ENCODE data around the gene GNL1. TPM values are rescaled to one million over a fixed set of nuclear protein-coding genes. Genes with fewer than 3 reads are reported as not detected.

Gene GNL1
- total RNA-seq, 3 donors from 2014 or later: 37.8 to 48.1 (median 45.9) TPM

DNA sequence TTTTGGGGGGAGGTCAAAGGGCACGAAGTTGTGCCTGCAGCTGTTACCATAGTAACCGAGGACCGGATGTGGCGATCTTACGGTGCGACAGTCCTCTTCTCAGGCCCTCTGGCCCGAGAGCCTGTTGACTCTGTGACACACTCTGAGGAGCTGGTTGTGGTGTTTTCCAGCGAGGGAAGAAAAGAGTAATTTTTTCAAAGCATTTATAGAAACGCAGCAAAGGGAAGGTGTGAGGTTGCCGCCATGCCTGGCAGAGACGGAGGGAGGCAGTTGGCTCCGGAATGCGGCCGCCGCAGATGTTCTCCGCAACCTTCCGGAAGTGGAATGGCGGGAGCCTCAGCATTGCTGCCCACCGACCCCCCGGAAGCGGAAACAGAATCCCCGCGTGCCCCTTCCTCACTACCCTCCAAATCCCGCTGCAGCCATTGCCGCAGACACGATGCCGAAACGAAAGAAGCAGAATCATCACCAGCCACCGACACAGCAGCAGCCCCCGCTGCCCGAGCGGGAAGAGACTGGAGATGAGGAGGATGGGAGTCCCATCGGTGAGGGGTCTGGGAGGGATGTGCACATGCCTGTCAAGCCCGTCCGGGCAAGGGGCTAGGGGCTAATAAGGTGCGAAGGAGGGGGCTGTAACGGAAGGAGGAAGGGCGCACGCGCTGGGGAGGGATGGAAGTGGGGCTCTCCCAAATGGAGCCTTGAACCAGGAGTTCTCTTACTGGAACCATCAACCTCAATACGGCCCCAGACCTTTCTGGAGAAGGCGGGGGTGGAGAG is 805 bp upstream of the GNL1 start, which contains the start of gene PRR3:
Gene PRR3 (plus strand): TSS at position 390 of the 777 bp plus-strand sequence. CDS start 50 bp downstream, at position 440.
- H3K4me3 ChIP-seq: peak within 1 kb of the TSS; percentile 80
- peaks cover 9% of the 10 kb centered on the region for H3K4me1 ChIP-seq (ENCODE audit: low read depth)
- DNase-seq (peak; percentile 82 to 92 (median 92)), ATAC-seq (peak; percentile 85)
- H3K9me3 ChIP-seq: no peaks in the 10 kb centered on the region
- TF ChIP-seq, protein P1, sequence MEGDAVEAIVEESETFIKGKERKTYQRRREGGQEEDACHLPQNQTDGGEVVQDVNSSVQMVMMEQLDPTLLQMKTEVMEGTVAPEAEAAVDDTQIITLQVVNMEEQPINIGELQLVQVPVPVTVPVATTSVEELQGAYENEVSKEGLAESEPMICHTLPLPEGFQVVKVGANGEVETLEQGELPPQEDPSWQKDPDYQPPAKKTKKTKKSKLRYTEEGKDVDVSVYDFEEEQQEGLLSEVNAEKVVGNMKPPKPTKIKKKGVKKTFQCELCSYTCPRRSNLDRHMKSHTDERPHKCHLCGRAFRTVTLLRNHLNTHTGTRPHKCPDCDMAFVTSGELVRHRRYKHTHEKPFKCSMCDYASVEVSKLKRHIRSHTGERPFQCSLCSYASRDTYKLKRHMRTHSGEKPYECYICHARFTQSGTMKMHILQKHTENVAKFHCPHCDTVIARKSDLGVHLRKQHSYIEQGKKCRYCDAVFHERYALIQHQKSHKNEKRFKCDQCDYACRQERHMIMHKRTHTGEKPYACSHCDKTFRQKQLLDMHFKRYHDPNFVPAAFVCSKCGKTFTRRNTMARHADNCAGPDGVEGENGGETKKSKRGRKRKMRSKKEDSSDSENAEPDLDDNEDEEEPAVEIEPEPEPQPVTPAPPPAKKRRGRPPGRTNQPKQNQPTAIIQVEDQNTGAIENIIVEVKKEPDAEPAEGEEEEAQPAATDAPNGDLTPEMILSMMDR (IDR thresholded peaks at IDR 0.05): no peak
- H3K36me3 ChIP-seq (ENCODE audit: low read depth): no peaks in the 10 kb centered on the region
- intact Hi-C loops (cut with DNase I, micrococcal nuclease): no loop called here

DNA sequence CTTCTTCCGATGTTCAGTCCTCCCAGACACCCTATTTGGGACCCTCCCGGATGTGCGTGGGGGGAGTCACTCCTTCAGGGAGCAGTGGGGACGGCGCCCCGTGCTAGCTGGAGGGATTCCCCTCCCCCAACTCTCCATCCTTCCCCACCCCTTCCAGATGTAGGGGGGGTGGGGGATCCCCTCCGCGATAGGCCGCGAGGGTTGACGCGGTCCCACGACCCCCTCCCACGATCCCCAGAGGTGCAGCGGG is 548 bp downstream of the GNL1 start:
- no peaks in the 10 kb centered on the region for H3K9me3 ChIP-seq
- TF ChIP-seq, protein P1 (IDR thresholded peaks at IDR 0.05): no peak
- peak overlapping the region; percentile 80 for H3K4me3 ChIP-seq
- ATAC-seq (no peak), DNase-seq (no peak)
- H3K36me3 ChIP-seq (ENCODE audit: low read depth): no peaks in the 10 kb centered on the region
- H3K4me1 ChIP-seq (ENCODE audit: low read depth): peaks cover 9% of the 10 kb centered on the region
- intact Hi-C loops (cut with DNase I, micrococcal nuclease): no loop called here

DNA sequence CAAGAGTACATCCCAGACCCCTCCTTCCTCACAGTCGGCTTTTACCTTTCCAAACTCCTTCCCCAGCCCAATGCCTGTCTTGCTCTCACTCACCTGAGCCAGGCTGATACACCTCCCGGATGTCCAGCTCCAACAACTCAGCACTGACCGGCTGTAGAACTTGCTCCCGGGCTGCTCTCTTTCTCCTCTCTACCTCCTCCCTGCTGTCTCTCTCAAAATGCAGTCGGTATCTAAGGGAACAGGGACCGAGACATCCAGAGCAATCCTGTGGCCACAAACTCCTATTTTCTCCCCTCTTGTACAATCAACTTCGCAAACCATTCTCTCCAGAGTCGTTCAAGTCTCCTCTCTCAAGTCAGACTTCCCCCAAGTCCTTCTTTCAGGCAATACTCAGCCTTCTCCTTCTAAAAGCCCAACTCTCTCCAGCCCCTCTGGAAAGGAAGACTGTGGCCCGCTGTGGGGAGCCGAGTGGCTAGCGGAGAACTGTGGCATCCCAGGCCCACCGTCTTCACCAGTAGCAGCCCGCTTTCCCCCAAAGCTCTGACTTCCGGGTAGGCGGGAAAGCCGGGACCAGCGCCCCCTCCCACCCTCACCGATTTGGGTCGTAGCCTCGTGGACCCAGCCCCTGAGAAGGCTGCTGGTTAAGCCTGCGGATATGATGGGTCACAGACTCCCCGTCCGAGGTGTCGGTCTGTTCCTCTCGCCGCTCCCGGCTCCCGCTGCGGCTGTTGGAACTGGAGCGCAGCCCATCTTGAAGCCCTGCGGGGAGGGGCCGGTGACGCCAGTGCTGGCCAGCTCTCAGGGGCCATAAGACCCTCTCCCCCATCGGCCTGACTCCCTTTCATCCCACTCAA is 1.1 kb downstream of the GNL1 start:
- ATAC-seq (peak; percentile 2), DNase-seq (peak in 2 of 3 donors; percentile 47 to 76)
- intact Hi-C loops (cut with DNase I, micrococcal nuclease): no loop called here
- no peaks in the 10 kb centered on the region for H3K36me3 ChIP-seq (ENCODE audit: low read depth)
- peak overlapping the region; percentile 80 for H3K4me3 ChIP-seq
- H3K9me3 ChIP-seq: no peaks in the 10 kb centered on the region
- TF ChIP-seq, protein P1 (IDR thresholded peaks at IDR 0.05): no peak
- peaks cover 9% of the 10 kb centered on the region for H3K4me1 ChIP-seq (ENCODE audit: low read depth)

DNA sequence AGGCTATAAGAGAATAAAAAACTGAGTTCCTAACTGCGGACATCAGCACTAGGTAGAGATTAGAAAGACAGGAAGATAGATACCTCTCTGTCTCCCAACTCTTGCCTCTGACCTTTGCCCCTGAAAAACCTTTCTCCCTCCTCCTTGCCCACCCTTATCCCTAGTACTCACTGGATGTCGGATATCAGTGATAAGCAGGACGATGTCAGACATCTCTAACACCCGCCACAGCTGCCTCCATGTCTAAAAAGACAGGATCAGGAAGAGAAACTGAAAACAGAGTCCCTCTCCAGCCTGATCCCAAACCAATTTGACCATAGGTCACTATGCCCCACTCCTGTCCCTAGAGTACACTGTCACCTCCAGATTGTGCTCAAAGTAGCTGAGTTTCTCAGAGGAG is 1.9 kb downstream of the GNL1 start:
- H3K36me3 ChIP-seq (ENCODE audit: low read depth): no peaks in the 10 kb centered on the region
- H3K4me1 ChIP-seq (ENCODE audit: low read depth): peaks cover 9% of the 10 kb centered on the region
- no peaks in the 10 kb centered on the region for H3K9me3 ChIP-seq
- no peak for DNase-seq
- no peak for ATAC-seq
- H3K4me3 ChIP-seq: no peak overlapping the region
- TF ChIP-seq, protein P1 (IDR thresholded peaks at IDR 0.05): no peak
- intact Hi-C loops (cut with DNase I, micrococcal nuclease): no loop called here

DNA sequence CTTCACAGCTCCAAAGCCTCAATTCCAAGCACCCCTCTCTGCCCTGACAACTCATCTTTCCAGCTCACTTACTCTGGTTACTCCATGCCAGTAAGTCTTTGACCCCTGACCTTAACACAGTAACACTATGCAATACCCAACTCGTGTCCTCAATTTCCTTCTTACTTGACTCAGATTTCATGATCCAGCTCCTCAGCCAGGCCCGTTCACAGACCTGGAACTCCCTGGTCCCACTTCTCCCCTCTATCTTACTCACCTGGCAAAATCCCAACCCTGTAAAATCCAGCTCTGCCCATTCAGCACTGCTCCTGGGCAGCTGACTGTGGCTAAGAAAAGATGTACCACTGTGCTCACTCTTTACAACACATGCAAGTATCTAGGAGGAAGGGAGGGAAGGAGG is 7.9 kb downstream of the GNL1 start:
- TF ChIP-seq, protein P1 (IDR thresholded peaks at IDR 0.05): no peak
- Histone ChIP-seq H3K9me3 (no peaks in the 10 kb centered on the region), H3K4me3 (no peak overlapping the region), H3K36me3 (ENCODE audit: low read depth) (no peaks in the 10 kb centered on the region), H3K4me1 (ENCODE audit: low read depth) (no peaks in the 10 kb centered on the region)
- DNase-seq: no peak
- intact Hi-C loops (cut with DNase I, micrococcal nuclease): loop anchor here (5.0 to 10.0 kb wide), 2 partner anchors 56 to 66 kb away; no protein-coding TSS in a partner anchor
- ATAC-seq: no peak

Measured in mucosa of descending colon (tissue), 3 donors.